Gastrocnemius medialis (tissue), 4 donors: ENCODE measurements around the gene FKBP9. TPM values are rescaled to one million over a fixed set of nuclear protein-coding genes. Genes with fewer than 3 reads are reported as not detected.
A peak's percentile ranks its signal among the peaks of the same experiment; 100 is the strongest.

Experiments used
- ATAC-seq, 2 donors: fragments of 150-250 bp; one replicate each; pipeline ENCODE4 v1.9.1; 2016
- DNase-seq, 2 donors: peaks; one replicate each; pipeline ENCODE4 v3.0.0-alpha.2; 2019
- H3K27ac ChIP-seq, 4 donors: fragments of 200-600 bp; sonication (generic); 1 replicate in 1 of 4; 2 replicates in 3 of 4; pipeline ENCODE4 v1.5.1; 2016 to 2018; ENCODE audit warnings: mild to moderate bottlenecking in 2 of 4, moderate library complexity in 1 of 4
- H3K27me3 ChIP-seq, 3 donors: fragments of 200-600 bp; sonication (generic) in 2 of 3; 1 replicate in 1 of 3; 2 replicates in 2 of 3; pipeline versions ENCODE4 v1.5.1 to v1.6.0; 2016 to 2019; ENCODE audit warnings: mild to moderate bottlenecking in 1 of 3, moderate library complexity in 1 of 3
- H3K36me3 ChIP-seq, 2 donors: fragments of 200-600 bp; sonication (generic) in 1 of 2; one replicate each; pipeline ENCODE4 v1.5.1; 2017 to 2018
- H3K4me1 ChIP-seq, 2 donors: fragments of 200-600 bp; sonication (generic) in 1 of 2; one replicate each; pipeline ENCODE4 v1.5.1; 2016 to 2017; ENCODE audit warnings: mild to moderate bottlenecking in 2 of 2
- H3K4me3 ChIP-seq, 4 donors: fragments of 200-600 bp; sonication (generic) in 3 of 4; 1 replicate in 1 of 4; 2 replicates in 3 of 4; pipeline ENCODE4 v1.5.1; 2016 to 2019; ENCODE audit warnings: mild to moderate bottlenecking in 2 of 4
- H3K9me3 ChIP-seq, 3 donors: fragments of 200-600 bp; sonication (generic) in 2 of 3; 1 replicate in 1 of 3; 2 replicates in 2 of 3; pipeline ENCODE4 v1.5.1; 2016 to 2019
- CTCF ChIP-seq, 5 experiments: fragments of 450-650 bp in 3 of 5; fragments of 200-600 bp in 2 of 5; sonication (generic) in 2 of 5; IDR thresholded peaks in 4 of 5; conservative IDR thresholded peaks in 1 of 5; 1 replicate in 4 of 5; 2 replicates in 1 of 5; pipeline ENCODE4 v1.5.1; 2016 to 2019; ENCODE audit warnings: antibody characterized with exemption in 5 of 5, mild to moderate bottlenecking in 3 of 5, moderate library complexity in 3 of 5
- POLR2A ChIP-seq, 2 donors: fragments of 450-650 bp; IDR thresholded peaks; one replicate each; pipeline ENCODE4 v1.6.1; 2017; ENCODE audit warnings: antibody characterized with exemption in 2 of 2, mild to moderate bottlenecking in 2 of 2, moderate library complexity in 2 of 2
- in situ Hi-C, 4 donors: fragments of 200-750 bp; cut with MboI; loops; one replicate each; pipeline versions ENCODE4 v1.15.0 to v1.8.0; 2017; ENCODE audit warnings: low sequenced_read_pairs in 4 of 4
- intact Hi-C: fragments of 100-400 bp; cut with DNase I; formaldehyde crosslinking; loops from one replicate; pipeline ENCODE4 v1.15.1; 2023; ENCODE audit warnings: low total_unique reads
- total RNA-seq, 4 donors: library from RNA; depleted of rRNA; stranded (reverse); fragments of >200 nt; gene quantifications; one replicate each; pipeline versions ENCODE4 v1.1.0 to v1.2.3, GENCODE V29; 2016

The FKBP9 gene
- total RNA-seq, 4 donors from 2014 or later = 32.1 to 72.1 (median 35.3) TPM

GRCh38 chr7:32941181-32941580, 16.1 kb upstream of the FKBP9 start:
- Histone ChIP-seq H3K4me3 (peak overlapping the region; percentile 71 to 91 (median 80)), H3K9me3 (no peaks in the 10 kb centered on the region), H3K27me3 (no peaks in the 10 kb centered on the region), H3K27ac (peak overlapping the region; percentile 82 to 94 (median 91)), H3K4me1 (peaks cover 28 to 40% of the 10 kb centered on the region in 2 donors), H3K36me3 (no peaks in the 10 kb centered on the region)
- intact Hi-C loops (loop anchor here (5.0 kb wide), 1 partner anchor 449 kb away; the partner anchor contains the start of gene LSM5), in situ Hi-C loops (loop anchor here in 2 of 4 donors (10.0 to 25.0 kb wide), 2 partner anchors 46 to 104 kb away; partner anchors contain the start of gene KBTBD2 (in 1 of the 2))
- no peak for DNase-seq
- ATAC-seq = no peak
- TF ChIP-seq POLR2A (IDR thresholded peaks at IDR 0.05) = no peak
- no peak for TF ChIP-seq CTCF (IDR thresholded peaks at IDR 0.05 in 4 of 5, conservative IDR thresholded peaks at IDR 0.05 in 1 of 5)

DNA sequence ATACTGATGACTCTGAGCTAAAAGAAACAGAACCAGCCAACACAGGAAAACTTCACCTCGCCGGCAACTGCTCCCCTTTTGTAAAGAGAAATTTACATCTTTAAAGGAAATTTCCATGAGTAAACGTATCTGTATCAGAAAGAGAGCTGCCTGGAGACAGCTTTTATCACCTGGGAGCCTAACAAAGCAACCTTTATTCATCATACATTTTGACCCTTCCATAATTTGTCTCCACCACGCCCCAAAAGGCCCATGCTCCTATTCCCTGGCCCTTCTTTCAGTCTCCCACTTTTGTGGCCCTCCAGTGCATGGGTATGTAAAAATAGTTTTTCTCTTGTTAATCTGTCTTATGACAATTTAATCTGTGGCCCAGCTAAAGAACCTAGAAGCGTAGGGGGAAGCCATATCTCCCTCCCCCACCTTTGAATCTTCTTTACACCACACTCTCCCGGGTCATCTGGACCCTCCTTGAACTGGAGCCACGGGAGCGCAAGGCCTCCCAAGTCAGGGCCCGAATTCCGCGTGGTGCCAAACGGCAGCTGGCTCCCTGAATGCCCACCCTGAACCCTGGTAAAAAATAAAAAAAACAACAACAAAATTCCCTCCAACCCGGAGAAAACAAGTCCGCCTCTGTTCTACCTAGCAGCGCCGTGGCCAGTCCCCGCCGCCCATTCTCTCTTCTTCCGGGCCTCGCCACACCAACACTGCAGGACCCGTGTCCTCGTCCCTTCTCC, 15.4 kb upstream of the FKBP9 start:
- in situ Hi-C loops (loop anchor here in 2 of 4 donors (10.0 to 25.0 kb wide), 2 partner anchors 47 to 105 kb away; partner anchors contain the start of gene KBTBD2 (in 1 of the 2)), intact Hi-C loops (loop anchor here (2.0 to 5.0 kb wide), 3 partner anchors 51 to 450 kb away; partner anchors contain the start of genes KBTBD2 and LSM5)
- no peaks in the 10 kb centered on the region for H3K36me3 ChIP-seq
- no peaks in the 10 kb centered on the region for H3K9me3 ChIP-seq
- H3K27ac ChIP-seq = peak overlapping the region; percentile 82 to 94 (median 91)
- ATAC-seq = peak; percentile 50 to 51
- peaks cover 24 to 34% of the 10 kb centered on the region in 2 donors for H3K4me1 ChIP-seq
- DNase-seq = no peak
- no peak for TF ChIP-seq POLR2A (IDR thresholded peaks at IDR 0.05)
- no peak for TF ChIP-seq CTCF (IDR thresholded peaks at IDR 0.05 in 4 of 5, conservative IDR thresholded peaks at IDR 0.05 in 1 of 5)
- no peaks in the 10 kb centered on the region for H3K27me3 ChIP-seq
- H3K4me3 ChIP-seq = peak overlapping the region; percentile 71 to 91 (median 80)

DNA sequence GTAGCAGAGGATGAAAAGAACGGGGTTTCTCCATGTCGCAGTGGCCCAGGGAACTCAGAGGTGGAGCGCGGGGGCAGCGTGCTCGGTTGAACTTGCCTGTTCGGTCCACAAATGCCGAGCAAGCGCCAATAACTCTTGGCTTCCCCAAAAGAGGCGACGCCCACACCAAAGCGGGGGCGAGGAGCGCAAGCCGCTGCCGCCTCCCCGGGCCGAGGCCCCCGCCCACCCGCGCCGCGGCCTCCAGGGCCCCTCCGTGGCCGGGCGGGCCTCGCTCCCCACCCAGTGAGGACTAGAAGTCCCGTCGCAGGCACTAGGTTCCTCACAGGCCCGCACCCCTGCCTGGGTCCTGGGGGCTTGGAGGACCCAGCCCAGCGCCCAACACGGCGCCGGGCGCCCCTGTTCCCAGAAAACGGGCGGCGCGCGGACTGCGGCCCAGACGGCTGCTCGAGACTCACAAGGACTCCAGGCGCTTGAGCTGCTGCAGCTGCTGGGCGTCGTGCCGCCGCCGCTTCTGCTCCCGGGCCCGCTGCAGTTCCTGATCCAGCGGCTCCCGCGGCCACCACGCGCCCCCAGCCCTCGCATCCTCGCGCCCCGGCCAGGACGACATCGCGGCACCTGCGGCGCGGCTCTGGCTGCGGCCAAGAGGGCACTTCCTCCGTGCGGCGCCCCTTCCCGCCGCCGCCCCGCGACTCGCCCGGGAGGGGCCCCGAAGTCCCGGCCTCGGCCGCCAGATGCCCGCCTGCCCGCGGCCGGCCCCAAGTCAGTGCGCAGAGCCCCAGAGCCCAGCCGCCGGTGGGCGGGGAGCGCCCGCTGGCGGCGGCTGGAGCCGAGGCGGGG, 14.6 kb upstream of the FKBP9 start:
- no peaks in the 10 kb centered on the region for H3K27me3 ChIP-seq
- in situ Hi-C loops = loop anchor here in 2 of 4 donors (10.0 to 25.0 kb wide), 2 partner anchors 48 to 105 kb away; partner anchors contain the start of gene KBTBD2 (in 1 of the 2)
- H3K4me3 ChIP-seq = peak overlapping the region; percentile 71 to 91 (median 80)
- H3K36me3 ChIP-seq = no peaks in the 10 kb centered on the region
- peak; percentile 88 to 90 for ATAC-seq
- peaks cover 16 to 26% of the 10 kb centered on the region in 2 donors for H3K4me1 ChIP-seq
- no peaks in the 10 kb centered on the region for H3K9me3 ChIP-seq
- intact Hi-C loops = loop anchor here (1.0 to 5.0 kb wide), 6 partner anchors 15 to 450 kb away; partner anchors contain the start of genes FKBP9, KBTBD2 and LSM5
- H3K27ac ChIP-seq = peak overlapping the region; percentile 82 to 94 (median 91)
- peak; percentile 52 to 70 for DNase-seq
- TF ChIP-seq POLR2A (IDR thresholded peaks at IDR 0.05) (peak; percentile 38 to 39), CTCF (IDR thresholded peaks at IDR 0.05 in 4 of 5, conservative IDR thresholded peaks at IDR 0.05 in 1 of 5) (peak; percentile 69 to 87 (median 77))

- Histone ChIP-seq H3K4me3 (peak overlapping the region; percentile 24 to 91 (median 51)), H3K9me3 (no peaks in the 10 kb centered on the region), H3K27me3 (no peaks in the 10 kb centered on the region), H3K27ac (peak overlapping the region; percentile 82 to 94 (median 91)), H3K36me3 (no peaks in the 10 kb centered on the region), H3K4me1 (peaks cover 8 to 20% of the 10 kb centered on the region in 2 donors)
- intact Hi-C loops (loop anchor here (1.0 to 5.0 kb wide), 6 partner anchors 14 to 451 kb away; partner anchors contain the start of genes FKBP9, KBTBD2 and LSM5), in situ Hi-C loops (loop anchor here in 2 of 4 donors (10.0 to 25.0 kb wide), 2 partner anchors 49 to 106 kb away; partner anchors contain the start of gene KBTBD2 (in 1 of the 2))
- ATAC-seq = no peak
- DNase-seq = no peak
- TF ChIP-seq CTCF (IDR thresholded peaks at IDR 0.05 in 4 of 5, conservative IDR thresholded peaks at IDR 0.05 in 1 of 5) (no peak), POLR2A (IDR thresholded peaks at IDR 0.05) (no peak)
Measured at GRCh38 chr7:32943252-32944030, 13.8 kb upstream of the FKBP9 start.
